ENCODE data around the gene TMEM208. TPM values are rescaled to one million over a fixed set of nuclear protein-coding genes. Genes with fewer than 3 reads are reported as not detected.

Gene TMEM208
- total RNA-seq, 1 donor from 2014 or later: 41.3 TPM

- no peak for ATAC-seq (ENCODE audit: low read depth)
Observed at GRCh38 chr16:67206838-67207248, 20.1 kb upstream of the TMEM208 start.

GRCh38 chr16:67207249-67208091 is 19.5 kb upstream of the TMEM208 start:
- CTCF ChIA-PET: no interaction called here
- no peak for DNase-seq
- POLR2A ChIA-PET: interaction anchor here (1.4 kb wide), 1 partner anchor 19 kb away, joined by 4 read pairs; the partner anchor contains the start of gene TMEM208

More at GRCh38 chr16:67206838-67207248, 20.1 kb upstream of the TMEM208 start:
- CTCF ChIA-PET: no interaction called here
- intact Hi-C loops (cut with micrococcal nuclease): no loop called here
- Mint-ChIP-seq H3K4me3 (no peak overlapping the region), H3K27me3 (no peaks in the 10 kb centered on the region), H3K4me1 (no peaks in the 10 kb centered on the region), H3K9me3 (no peaks in the 10 kb centered on the region), H3K27ac (no peak overlapping the region), H3K36me3 (ENCODE audit: low read depth) (peaks cover 23% of the 10 kb centered on the region)
- POLR2A ChIA-PET: no interaction called here
- no peak for DNase-seq
- TF ChIP-seq CTCF (IDR thresholded peaks at IDR 0.05): no peak

GRCh38 chr16:67208154-67208896 is 18.6 kb upstream of the TMEM208 start:
- intact Hi-C loops (cut with micrococcal nuclease): no loop called here
- no peak for DNase-seq
- no peaks in the 10 kb centered on the region for H3K4me1 Mint-ChIP-seq
- ChIA-PET CTCF (no interaction called here), POLR2A (interaction anchor here (0.6 to 1.4 kb wide), 2 partner anchors 19 to 302 kb away, joined by 4 to 5 read pairs; partner anchors contain the start of gene TMEM208)
- no peak for TF ChIP-seq CTCF (IDR thresholded peaks at IDR 0.05)
- H3K27me3 Mint-ChIP-seq: no peaks in the 10 kb centered on the region
- H3K27ac Mint-ChIP-seq: no peak overlapping the region
- peaks cover 15% of the 10 kb centered on the region for H3K36me3 Mint-ChIP-seq (ENCODE audit: low read depth)
- H3K4me3 Mint-ChIP-seq: no peak overlapping the region
- H3K9me3 Mint-ChIP-seq: no peaks in the 10 kb centered on the region
- ATAC-seq (ENCODE audit: low read depth): no peak

More at GRCh38 chr16:67207249-67208091, 19.5 kb upstream of the TMEM208 start:
- no peak overlapping the region for H3K27ac Mint-ChIP-seq
- H3K4me1 Mint-ChIP-seq: no peaks in the 10 kb centered on the region
- no peak overlapping the region for H3K4me3 Mint-ChIP-seq
- H3K9me3 Mint-ChIP-seq: no peaks in the 10 kb centered on the region
- no peak for TF ChIP-seq CTCF (IDR thresholded peaks at IDR 0.05)
- ATAC-seq (ENCODE audit: low read depth): no peak
- H3K27me3 Mint-ChIP-seq: no peaks in the 10 kb centered on the region
- H3K36me3 Mint-ChIP-seq (ENCODE audit: low read depth): peaks cover 18% of the 10 kb centered on the region
- intact Hi-C loops (cut with micrococcal nuclease): no loop called here

GRCh38 chr16:67209565-67209964 is 17.4 kb upstream of the TMEM208 start:
- POLR2A ChIA-PET: no interaction called here
- CTCF ChIA-PET: no interaction called here
- DNase-seq (no peak), ATAC-seq (ENCODE audit: low read depth) (no peak)
- peaks cover 5% of the 10 kb centered on the region for H3K36me3 Mint-ChIP-seq (ENCODE audit: low read depth)
- TF ChIP-seq CTCF (IDR thresholded peaks at IDR 0.05): no peak
- H3K4me3 Mint-ChIP-seq: no peak overlapping the region
- no peaks in the 10 kb centered on the region for H3K4me1 Mint-ChIP-seq
- H3K27ac Mint-ChIP-seq: no peak overlapping the region
- intact Hi-C loops (cut with micrococcal nuclease): no loop called here
- H3K9me3 Mint-ChIP-seq: no peaks in the 10 kb centered on the region
- H3K27me3 Mint-ChIP-seq: no peaks in the 10 kb centered on the region
